ENCODE results near the gene HHATL. TPM values are rescaled to one million over a fixed set of nuclear protein-coding genes. Genes with fewer than 3 reads are reported as not detected.

The HHATL gene
- total RNA-seq, 1 experiment from 2014 or later, result not detected

DNA sequence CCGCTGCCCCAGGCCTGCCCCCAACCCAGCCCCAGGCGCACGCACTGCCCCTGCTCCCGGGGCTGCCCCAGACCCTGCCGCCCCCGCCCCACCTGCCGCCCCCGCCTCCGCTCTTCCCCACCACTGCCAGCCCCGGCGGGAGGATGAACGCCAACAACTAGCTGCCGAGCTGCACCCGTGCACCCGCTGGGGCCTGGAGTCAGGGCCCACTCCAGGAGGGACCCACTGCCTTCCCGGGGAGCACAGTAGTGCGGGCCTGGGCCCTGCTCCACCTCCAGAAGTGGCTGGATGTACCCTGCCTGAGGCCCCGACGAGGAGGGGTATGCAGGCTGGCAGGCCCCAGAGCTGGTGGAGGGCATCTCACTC, 38.2 kb downstream of the HHATL start:
- Histone ChIP-seq H3K36me3 (no peaks in the 10 kb centered on the region), H3K27ac (no peak overlapping the region), H3K9me3 (replicated peaks) (no peaks in the 10 kb centered on the region), H3K27me3 (no peaks in the 10 kb centered on the region), H3K4me3 (no peak overlapping the region), H3K4me1 (peaks cover 24% of the 10 kb centered on the region)
- no peak for DNase-seq

DNA sequence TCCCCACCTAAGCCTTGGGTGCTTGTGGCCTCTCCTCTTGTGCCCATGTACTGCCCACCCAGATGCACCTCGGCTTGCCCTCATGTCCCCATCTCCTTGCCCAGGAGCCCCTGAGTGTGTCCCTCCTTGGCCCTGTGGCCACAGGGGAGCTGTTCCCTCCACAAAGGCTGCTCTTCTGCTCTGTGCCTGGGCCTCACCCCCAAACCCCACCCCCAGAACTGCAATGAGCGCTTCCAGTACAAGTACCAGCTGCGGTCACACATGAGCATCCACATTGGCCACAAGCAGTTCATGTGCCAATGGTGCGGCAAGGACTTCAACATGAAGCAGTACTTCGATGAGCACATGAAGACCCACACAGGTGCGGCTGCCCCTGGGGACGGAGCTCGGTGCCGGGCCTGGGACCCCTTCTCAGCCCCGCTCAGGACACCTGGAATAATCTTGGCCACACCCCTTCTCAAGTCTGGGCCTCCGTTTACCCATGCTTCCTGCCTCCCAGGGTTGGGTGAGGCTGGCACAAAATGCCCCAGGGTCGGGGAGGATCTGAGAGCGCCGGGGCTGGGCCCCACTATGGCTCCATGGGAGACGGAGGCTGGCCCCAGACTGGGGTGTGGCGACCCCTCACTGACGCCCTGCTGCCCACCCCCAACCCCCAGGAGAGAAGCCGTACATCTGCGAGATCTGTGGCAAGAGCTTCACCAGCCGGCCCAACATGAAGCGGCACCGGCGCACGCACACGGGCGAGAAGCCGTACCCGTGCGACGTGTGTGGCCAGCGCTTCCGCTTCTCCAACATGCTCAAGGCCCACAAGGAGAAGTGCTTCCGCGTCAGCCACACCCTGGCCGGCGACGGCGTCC, 38.8 kb downstream of the HHATL start:
- no peaks in the 10 kb centered on the region for H3K27me3 ChIP-seq
- H3K4me3 ChIP-seq, result no peak overlapping the region
- H3K27ac ChIP-seq, result no peak overlapping the region
- peaks cover 24% of the 10 kb centered on the region for H3K4me1 ChIP-seq
- no peaks in the 10 kb centered on the region for H3K9me3 ChIP-seq (replicated peaks)
- no peak for DNase-seq
- no peaks in the 10 kb centered on the region for H3K36me3 ChIP-seq

DNA sequence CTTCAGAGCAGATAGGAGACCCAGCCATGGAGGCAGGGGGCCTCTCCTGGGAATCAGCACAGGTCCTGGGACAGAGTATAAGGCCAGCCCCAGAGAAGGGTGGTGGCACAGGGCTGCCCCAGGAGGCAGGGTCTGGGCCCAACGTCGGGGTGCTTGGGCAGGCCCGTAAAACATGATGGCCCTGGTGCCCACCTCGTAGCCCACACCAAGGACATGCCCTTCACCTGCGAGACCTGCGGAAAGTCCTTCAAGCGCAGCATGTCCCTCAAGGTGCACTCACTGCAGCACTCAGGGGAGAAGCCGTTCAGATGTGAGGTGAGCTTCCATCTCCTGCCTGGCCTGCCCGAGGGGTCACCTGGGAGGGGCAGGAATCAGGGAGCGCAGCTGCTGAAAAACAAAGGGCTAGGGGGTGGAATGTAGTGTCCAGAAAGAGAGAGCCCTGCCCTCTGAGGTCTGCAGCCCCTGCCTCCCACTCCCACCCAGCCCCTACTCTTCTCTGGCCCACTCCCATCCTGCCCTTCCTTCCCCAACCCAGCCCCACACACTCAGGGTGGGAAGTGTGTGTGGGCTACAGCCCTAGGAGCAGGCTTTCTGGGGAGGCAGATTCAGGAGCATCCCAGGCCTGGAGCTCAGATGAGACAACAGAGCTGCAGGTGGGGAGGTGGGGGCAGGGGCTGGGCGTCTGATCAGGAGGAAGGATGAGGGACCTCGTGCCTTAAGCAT, 39.6 kb downstream of the HHATL start:
- H3K4me3 ChIP-seq, result no peak overlapping the region
- no peaks in the 10 kb centered on the region for H3K27me3 ChIP-seq
- H3K4me1 ChIP-seq, result peaks cover 18% of the 10 kb centered on the region
- no peaks in the 10 kb centered on the region for H3K9me3 ChIP-seq (replicated peaks)
- no peak overlapping the region for H3K27ac ChIP-seq
- no peak for DNase-seq
- no peaks in the 10 kb centered on the region for H3K36me3 ChIP-seq

DNA sequence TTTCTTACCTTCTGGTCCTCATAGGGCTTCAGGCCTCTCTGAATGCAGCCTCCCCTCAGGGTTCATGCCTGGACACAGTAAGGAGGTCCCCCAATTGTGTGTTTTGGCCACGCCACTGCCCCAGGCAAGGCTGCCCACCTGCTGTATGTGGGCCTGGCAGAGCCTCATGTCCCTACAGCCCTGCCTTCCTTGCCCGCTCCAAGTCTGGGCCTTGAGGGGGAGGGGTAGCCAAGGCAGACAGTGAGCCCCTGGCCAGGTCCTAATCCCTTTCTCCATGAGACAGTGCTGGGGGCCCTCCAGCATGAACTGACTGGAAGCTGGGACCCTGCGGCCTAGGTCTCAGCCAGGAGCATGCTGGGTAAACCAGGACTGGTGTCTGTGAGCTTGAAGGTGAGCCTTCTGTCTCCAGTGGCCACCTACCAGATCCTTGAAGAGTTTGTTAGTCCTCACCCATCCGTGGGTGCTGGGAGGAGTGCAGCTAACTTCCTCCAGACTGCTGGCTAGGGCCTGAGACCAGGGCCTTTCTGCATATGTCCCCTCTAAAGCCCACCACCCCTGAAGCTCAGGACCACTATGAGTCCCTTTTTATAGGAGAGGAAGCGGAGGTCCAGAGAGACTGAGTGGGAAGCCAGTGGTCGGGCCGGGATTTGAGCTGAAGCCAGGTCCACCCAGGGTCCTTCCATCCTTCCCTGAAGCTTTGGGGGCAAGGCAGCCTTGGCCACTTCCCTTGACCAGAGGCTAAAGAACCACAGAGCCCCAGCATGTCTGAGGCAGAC, 40.4 kb downstream of the HHATL start:
- Histone ChIP-seq H3K4me3 (no peak overlapping the region), H3K36me3 (no peaks in the 10 kb centered on the region), H3K27ac (no peak overlapping the region), H3K4me1 (peaks cover 10% of the 10 kb centered on the region), H3K27me3 (no peaks in the 10 kb centered on the region), H3K9me3 (replicated peaks) (no peaks in the 10 kb centered on the region)
- no peak for DNase-seq

DNA sequence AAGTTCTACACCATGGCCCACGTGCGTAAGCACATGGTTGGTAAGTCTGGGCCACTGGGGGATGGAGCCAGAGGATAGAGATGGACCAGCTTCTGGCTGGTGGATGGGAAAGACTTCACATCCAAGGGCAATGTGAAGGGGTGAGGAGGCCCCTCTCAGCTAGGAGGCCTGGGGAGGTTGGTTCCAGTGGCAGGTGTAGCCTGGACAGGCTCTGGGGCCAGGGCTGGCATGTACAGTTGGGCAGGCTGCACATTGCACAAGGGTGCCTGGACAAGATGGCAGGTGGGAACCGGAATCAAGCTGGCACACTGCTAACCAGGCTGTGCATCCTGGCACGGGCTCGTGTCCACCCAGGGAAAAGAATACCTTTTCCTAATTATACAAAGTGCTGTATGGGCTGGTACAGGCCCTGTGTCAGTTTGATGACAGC, 41.0 kb downstream of the HHATL start:
- no peak overlapping the region for H3K4me3 ChIP-seq
- H3K4me1 ChIP-seq, result peaks cover 4% of the 10 kb centered on the region; the same call in 1 of the 2 replicates
- no peaks in the 10 kb centered on the region for H3K27me3 ChIP-seq
- no peak overlapping the region for H3K27ac ChIP-seq
- H3K9me3 ChIP-seq (replicated peaks), result no peaks in the 10 kb centered on the region
- H3K36me3 ChIP-seq, result no peaks in the 10 kb centered on the region
- DNase-seq, result no peak

DNA sequence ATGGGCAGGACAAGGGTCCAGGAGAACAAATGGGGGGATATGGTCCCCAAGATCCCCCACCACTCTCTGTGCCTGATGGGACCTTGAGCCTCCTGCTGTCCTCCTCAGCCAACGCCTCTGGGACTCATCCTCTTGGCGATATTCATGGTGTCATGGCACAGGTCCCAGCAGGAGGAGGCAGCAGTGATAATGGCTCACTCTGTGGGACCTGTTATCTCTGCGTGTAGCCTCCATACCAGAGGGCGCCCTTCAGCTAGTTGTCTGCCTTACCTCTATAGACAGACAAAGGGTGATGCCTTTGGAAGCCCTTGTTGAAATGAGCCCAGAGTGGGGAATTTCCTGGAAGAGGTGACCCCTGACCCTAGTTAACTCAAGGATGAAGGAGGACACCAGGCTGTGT, 41.7 kb downstream of the HHATL start:
- H3K4me1 ChIP-seq, result no peaks in the 10 kb centered on the region
- no peaks in the 10 kb centered on the region for H3K27me3 ChIP-seq
- no peak overlapping the region for H3K4me3 ChIP-seq
- DNase-seq, result peak in 1 of 2 experiments; percentile 14
- no peak overlapping the region for H3K27ac ChIP-seq
- H3K9me3 ChIP-seq (replicated peaks), result no peaks in the 10 kb centered on the region
- no peaks in the 10 kb centered on the region for H3K36me3 ChIP-seq

DNA sequence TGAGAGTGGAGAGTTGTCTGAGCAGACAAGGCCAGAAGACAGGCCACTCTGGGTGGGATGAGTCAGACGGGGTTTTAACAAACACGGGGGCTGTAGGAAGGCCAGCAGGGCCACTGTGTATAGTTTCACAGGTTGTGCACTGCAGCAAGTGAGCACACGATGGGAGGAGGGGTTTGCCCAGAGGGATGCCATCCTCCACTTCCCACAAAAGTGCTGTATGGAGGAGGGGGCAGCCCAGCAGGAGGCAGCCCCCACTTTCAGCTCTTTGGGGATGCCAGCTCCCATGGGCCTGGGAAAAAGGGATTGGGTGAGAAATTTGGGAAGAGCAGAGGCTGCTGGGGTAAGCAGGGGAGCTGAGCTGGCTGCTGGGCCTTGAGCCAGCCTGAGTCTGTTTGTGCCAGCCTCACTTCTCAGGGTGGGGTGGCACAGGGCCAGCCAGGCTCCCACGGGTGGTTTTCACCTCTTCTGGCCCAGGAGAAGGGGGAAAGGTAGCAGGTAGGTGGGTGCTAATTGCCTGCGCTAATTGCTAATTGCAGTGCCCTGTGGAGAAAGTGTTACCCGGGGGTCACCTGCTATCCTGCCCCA, 42.4 kb downstream of the HHATL start:
- Histone ChIP-seq H3K9me3 (replicated peaks) (no peaks in the 10 kb centered on the region), H3K27ac (no peak overlapping the region), H3K4me1 (no peaks in the 10 kb centered on the region; the same call in 1 of the 2 replicates), H3K27me3 (no peaks in the 10 kb centered on the region), H3K4me3 (no peak overlapping the region), H3K36me3 (no peaks in the 10 kb centered on the region)
- DNase-seq, result no peak

DNA sequence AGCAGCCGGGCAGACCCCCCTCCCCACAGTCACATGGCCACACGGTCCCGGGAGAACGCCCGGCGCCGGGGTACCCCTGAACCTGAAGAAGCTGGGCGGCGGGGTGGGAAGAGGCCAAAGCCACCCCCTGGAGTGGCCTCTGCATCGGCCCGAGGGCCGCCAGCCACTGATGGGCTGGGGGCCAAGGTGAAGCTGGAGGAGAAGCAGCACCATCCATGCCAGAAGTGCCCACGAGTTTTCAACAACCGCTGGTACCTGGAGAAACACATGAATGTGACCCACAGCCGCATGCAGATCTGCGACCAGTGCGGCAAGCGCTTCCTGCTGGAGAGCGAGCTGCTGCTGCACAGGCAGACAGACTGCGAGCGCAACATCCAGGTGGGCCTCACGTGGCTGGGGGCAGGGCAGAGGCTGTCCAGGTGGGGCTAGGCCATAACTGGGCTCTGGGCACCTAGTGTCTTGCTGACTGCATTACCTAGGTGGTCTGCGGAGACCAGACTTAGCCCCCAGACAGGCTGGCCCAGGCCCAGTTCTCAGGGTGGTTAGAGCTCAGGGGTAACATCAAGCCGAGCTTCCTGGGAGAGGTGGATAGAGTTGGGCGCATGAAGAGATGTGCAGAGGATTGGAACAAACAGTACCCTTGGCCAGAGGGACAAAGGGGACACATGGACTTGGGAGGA, 43.0 kb downstream of the HHATL start:
- Histone ChIP-seq H3K36me3 (no peaks in the 10 kb centered on the region), H3K27me3 (no peaks in the 10 kb centered on the region), H3K4me1 (no peaks in the 10 kb centered on the region; the same call in 1 of the 2 replicates), H3K27ac (no peak overlapping the region), H3K9me3 (replicated peaks) (no peaks in the 10 kb centered on the region), H3K4me3 (no peak overlapping the region)
- DNase-seq, result no peak

DNA sequence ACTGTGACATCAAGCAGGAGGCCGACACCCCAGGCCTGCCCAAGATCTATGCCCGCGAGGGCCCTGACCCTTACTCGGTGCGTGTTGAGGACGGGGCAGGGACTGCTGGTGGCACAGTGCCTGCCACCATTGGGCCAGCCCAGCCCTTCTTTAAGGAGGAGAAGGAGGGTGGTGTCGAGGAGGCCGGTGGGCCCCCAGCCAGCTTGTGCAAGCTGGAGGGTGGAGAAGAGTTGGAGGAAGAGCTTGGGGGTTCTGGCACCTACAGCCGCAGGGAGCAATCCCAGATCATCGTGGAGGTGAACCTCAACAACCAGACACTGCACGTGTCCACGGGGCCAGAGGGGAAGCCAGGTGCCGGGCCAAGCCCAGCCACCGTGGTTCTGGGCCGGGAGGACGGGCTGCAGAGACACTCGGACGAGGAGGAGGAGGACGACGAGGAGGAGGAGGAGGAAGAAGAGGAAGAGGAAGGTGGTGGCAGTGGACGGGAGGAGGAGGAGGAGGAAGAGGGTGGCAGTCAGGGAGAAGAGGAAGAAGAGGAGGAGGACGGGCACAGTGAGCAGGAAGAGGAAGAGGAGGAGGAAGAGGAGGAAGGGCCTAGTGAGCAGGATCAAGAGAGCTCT, 43.7 kb downstream of the HHATL start:
- no peak for DNase-seq
- H3K27me3 ChIP-seq, result no peaks in the 10 kb centered on the region
- H3K36me3 ChIP-seq, result no peaks in the 10 kb centered on the region
- no peaks in the 10 kb centered on the region for H3K9me3 ChIP-seq (replicated peaks)
- H3K4me3 ChIP-seq, result no peak overlapping the region
- no peak overlapping the region for H3K27ac ChIP-seq
- no peaks in the 10 kb centered on the region; the same call in 1 of the 2 replicates for H3K4me1 ChIP-seq

DNA sequence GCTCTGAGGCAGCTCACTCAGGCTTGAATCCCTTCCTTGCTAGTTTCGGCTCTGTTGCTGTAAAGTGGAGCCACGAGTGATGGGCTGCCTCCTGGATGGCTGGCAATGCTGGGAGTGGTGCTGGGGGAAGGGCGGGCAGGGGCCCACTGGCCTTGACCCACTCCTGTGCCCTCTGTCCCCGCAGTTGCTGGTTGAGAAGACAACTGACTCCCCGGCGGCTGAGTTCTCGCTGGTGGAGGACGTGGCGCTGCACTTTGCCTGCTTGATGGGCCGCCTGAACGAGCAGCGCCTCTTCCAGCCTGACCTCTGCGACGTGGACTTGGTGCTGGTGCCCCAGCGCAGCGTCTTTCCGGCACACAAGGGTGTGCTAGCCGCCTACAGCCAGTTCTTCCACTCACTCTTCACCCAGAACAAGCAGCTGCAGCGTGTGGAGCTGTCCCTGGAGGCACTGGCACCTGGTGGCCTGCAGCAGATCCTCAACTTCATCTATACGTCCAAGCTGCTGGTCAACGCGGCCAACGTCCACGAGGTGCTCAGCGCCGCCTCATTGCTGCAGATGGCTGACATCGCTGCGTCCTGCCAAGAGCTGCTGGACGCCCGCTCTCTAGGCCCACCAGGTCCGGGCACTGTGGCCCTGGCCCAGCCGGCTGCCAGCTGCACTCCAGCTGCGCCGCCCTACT, 44.4 kb downstream of the HHATL start:
- no peaks in the 10 kb centered on the region for H3K36me3 ChIP-seq
- no peaks in the 10 kb centered on the region for H3K27me3 ChIP-seq
- H3K27ac ChIP-seq, result no peak overlapping the region
- H3K4me1 ChIP-seq, result no peaks in the 10 kb centered on the region; the same call in 1 of the 2 replicates
- DNase-seq, result no peak
- H3K9me3 ChIP-seq (replicated peaks), result no peaks in the 10 kb centered on the region
- H3K4me3 ChIP-seq, result no peak overlapping the region

DNA sequence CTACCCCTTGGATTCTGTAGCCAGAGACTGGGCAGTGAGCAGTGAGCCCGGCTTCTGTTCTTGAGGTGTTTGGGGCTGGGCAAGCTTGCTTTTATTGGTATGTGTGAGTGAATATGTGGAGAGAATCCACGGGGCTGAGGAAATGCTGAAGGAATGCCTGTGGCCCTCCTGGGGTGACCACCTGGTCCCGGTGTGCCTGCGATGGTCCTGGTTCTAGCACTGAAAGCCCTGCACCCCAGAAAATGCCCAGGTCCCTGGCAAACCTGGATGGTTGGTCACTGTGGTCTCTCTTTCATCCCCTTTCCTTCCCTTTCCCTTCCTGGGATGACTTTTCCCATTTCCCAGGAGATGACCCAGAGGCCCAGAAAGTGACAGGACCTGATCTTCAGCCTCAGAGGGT, 44.9 kb downstream of the HHATL start:
- Histone ChIP-seq H3K27ac (no peak overlapping the region), H3K9me3 (replicated peaks) (no peaks in the 10 kb centered on the region), H3K27me3 (no peaks in the 10 kb centered on the region), H3K36me3 (no peaks in the 10 kb centered on the region), H3K4me3 (no peak overlapping the region), H3K4me1 (no peaks in the 10 kb centered on the region; the same call in 1 of the 2 replicates)
- DNase-seq, result no peak

DNA sequence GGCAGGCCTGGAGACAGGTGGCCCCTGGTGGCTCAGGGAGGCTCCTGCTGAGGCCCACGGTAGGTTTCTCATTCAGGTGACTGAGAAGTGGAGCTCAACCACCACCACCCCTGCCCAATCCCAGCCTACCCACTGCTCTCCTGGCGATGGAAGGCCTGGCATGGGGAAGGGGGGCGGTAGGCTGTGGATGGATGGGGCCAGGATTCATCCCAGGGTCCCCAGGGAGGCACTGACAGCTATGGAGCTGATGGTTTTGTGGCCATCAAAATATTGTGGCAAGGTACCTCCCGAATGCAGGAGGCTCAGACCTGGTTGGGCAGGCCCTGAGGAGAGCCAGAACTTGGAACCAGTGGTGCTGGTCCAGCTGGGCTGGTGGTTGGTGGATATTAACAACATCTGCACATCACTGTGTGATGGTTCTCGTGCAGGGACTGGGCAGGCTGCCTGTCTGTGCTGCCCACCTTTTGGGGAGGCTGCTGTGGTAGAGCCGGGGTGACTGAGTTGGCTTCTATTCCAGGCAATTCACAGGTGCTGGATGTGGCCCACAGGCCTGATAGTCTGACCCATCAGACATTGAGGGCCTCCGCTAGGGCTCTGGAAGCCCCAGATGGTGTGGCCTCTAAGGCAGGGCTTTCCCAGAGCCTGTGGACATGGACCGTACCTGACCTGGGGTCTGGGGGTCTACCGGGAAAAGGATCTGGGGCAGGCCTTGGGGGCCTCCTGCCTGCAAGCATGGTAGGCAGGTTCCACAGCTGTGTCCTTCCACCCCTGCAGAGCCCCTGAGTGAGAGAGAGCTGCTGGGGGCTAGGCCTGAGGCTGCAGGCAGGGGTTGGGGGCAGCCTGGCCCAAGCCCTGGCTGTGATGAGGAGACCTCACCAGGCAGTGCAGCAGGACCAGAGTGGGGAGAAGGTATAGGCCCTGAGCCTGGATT, 45.7 kb downstream of the HHATL start:
- Histone ChIP-seq H3K27ac (no peak overlapping the region), H3K4me3 (no peak overlapping the region), H3K9me3 (replicated peaks) (no peaks in the 10 kb centered on the region), H3K27me3 (no peaks in the 10 kb centered on the region), H3K4me1 (peaks cover 2% of the 10 kb centered on the region), H3K36me3 (no peaks in the 10 kb centered on the region)
- no peak for DNase-seq
